Bone marrow (tissue), 2 donors: ENCODE data around the gene ASPSCR1.

Experiments
- DNase-seq, 2 donors: peaks; one replicate each; lab custom pipeline; 2025; lab: John Stamatoyannopoulos, UW

Gene ASPSCR1

DNA sequence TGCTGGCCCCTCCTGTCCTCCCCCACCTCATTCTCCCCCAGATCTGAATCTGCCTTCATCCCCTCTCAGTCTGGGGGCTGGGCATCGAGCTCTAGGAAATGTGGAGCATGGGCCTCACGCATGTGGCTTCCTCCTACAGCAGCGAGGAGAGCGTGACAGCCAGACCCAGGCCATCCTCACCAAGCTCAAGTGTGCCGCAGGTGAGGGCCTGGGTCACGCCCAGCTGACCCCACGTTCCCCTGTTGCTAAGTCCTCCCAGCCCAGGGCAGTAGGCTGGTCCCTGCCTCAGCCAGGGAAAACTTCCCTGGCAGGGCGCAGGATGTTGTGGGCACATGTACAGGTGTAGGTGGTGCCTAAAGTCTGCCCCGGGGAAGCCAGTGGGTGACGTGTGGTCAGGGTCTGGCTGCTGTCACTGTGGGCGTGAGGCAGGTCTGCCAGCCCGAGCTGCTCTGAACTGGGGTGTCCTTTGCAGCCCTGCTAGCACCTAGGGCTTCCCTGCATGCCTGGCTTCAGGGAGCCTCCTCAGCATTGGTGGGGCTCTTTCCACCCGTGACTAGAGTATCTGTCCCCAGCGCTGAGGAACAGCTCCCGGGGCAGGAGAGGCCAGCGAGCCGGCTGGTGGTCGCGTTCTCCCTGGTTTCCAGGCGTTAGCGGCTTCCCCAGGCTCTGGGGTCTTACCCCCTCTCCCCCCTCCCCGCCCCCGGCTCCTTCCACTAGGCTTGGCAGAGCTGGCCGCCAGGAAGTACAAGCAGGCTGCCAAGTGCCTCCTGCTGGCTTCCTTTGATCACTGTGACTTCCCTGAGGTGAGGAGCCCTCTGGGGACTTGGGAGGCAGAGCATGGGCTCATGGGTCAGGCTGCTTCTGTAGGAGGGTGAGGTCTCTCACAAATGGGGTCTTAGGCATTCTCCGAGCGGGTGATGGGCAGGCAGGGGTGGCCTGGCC, 77.9 kb downstream of the ASPSCR1 start:
- no peak for DNase-seq

- DNase-seq, result no peak
These were observed 78.7 kb downstream of the ASPSCR1 start for GRCh38 chr17:82055965-82056728.

DNA sequence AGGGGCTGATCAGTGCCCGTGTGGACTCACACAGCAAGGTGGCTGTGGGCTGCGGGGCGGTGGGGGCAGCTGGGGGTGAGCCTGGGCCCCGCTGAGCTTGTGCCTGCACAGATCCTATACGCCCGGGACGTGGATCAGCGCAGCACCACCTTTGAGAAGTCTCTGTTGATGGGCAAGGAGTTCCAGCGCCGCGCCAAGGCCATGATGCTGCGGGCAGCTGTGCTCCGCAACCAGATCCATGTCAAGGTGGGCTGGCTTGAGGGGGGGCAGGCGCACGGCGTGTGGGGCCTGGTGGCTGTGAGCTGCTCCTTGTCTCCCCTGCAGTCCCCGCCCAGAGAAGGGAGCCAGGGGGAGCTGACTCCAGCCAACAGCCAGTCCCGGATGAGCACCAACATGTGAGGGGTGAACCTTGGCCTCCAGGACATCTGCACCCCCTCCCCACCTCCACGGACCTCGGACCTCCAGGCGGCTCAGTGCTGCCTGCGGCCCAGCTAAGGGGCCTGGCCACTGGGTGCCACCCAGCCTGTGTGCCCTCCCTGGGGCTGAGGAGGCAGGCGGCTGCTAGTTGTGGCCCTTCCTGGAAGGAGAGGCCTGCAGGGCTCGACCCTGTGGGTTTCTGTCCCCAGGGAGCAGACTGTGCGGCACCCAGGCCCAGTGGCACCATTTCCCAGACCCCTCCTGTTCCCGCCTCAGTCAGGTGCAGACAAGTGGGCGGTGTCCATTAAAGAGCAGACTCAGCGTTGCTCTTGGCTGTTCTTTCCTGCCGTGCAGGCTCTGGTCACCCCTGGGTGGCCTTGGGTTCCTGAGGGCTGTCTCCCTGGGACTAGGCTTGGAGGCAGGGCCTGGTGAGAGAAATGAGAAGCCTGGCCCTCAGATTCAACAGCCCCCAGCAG, 79.5 kb downstream of the ASPSCR1 start:
- no peak for DNase-seq

DNA sequence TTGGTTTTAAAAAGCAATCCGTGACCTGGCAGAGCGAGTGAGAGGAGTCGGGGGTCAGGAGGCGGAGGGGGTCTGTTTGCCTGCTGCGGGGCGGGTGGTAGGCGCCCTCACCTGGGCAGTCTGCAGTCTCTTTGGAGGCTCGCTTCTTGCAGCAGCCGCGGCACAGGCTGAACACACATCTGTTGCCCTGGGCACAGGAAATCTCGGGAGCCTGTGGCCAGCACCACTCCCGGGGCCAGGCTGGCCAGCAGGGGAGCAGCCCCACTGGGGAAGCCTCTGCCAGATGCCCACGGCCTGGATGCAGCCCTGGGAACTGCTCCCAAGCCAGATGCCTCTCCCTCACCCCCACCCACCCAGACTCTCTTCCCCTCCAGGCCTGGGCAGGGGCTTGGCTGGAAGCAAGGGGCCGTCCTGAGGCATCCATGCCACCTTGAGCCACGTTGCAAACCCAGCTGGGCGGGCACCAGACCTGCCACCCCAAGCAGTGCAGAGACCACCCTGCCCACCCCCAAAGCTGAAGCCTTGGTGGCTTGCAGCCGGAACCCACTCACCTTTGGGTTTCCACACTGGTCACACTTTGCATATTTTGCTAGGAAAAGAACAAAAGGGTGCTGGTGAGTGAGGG, 80.9 kb downstream of the ASPSCR1 start:
- DNase-seq, result no peak

DNA sequence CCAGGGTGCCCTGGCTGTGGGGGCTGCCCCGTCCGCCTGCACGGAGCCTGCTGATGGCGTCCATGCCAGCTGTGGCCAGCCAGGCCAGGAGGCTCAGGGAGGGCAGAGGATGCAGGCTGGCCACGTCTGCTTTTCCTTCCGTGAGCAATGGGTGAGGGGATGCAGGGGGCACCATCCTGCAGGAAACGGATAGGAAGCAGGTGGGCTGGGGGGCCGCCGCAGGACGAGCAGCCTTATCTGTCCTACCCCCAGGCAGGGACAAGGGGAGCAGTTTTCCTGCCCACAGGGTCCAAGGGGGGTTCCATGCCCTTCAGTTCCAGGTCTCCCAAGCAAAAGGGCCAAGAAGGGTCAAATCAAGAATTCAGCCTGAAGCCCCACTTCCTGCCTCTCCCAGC, 81.4 kb downstream of the ASPSCR1 start:
- DNase-seq, result no peak

DNA sequence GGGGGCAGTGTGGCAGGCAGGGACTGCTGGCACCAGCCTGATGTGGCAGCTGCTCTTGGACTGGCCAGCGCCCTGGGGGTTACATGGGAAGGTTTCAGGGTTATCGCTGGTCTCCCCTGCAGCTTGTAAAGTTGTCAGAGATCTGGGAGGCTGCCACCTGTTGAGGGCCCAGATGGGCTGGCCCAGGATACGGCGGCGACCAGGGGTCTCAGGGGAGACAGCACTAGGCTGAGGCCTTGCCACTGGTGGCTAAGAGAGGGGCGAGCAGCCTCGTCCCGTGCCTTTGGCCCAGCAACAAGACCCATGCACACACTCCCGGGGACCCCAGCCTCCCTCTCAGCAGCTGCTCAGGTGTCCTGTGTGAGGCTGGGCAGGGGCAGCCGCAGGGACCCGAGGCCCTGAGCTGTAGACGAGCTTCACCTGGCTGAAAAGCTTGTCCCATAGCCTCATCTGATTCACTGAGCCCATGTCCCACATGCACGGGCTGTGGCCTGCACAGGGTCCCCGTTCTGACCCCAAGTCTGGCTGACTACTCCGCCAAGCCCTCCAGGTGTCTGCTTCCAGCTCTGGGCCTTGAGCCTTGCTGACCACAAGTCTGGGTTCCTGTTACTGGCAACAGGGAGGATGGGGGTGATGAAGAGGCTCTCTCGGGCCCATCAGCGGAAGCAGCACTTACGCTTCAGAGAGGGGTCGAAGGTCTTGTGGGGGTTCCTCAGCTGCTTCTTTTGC, 82.0 kb downstream of the ASPSCR1 start:
- no peak for DNase-seq

DNA sequence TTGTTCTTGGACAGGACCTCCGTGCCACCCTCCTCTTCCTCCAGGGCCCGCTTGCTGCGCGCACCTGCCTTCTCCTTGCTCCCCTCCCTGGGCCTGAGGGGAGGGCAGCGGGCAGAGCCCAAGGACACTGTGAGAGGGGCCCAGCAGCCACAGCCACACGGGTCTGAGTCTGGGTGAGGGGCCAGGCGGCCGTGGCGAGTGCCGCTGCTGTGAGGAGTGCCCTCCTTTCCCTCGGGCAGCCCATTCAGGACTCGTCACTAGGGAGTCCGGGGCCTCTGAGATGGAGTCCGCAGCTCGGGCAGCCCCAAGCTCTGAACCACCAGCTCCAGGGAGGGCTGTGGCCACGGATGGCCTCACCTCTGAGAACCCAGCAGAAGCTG, 82.6 kb downstream of the ASPSCR1 start:
- no peak for DNase-seq

- DNase-seq, result no peak
These were observed 83.2 kb downstream of the ASPSCR1 start for GRCh38 chr17:82060614-82061013.

DNA sequence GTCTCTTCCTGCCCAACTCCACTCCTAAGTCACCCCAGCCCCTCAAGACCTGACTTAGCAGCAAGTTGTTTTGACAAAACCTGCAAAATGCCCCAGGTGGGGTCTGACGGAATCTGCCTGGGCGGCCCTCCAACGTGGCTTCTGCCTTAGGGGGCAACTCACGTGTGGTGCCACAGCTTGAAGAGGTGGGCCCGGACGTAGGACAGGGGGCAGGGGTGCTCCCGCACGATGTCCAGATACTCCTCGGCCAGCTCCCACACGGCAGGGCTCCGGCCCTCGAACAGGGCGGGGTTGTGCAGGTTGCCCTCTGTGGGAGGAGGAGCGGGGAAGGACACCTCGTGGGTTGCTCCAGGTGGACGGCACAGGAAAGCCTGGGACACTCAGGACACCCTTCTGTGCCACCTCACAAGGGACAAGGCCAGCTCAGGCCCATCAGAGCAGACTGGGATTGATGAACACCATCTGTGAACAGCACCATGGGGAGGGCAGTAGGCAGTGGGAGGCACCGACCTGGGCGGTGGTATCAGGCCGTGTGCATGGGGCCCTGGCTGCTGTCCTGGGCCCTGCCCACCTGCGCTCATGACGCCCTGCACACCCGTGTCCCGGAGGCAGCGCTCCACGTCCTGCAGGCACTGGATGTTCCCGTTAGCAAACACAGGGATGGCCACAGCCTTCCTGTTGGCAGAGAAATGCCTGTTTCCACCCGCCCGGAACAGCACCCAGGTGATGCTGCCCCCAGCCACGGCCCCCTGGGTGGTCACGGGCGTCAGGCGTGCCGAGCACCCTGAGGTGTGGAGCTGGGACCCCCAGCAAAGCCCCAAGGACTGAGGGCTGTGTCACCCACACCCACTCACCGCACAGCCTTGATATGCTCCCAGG, 83.9 kb downstream of the ASPSCR1 start:
- no peak for DNase-seq

GRCh38 chr17:82062076-82062983, 84.9 kb downstream of the ASPSCR1 start:
- DNase-seq, result no peak

DNA sequence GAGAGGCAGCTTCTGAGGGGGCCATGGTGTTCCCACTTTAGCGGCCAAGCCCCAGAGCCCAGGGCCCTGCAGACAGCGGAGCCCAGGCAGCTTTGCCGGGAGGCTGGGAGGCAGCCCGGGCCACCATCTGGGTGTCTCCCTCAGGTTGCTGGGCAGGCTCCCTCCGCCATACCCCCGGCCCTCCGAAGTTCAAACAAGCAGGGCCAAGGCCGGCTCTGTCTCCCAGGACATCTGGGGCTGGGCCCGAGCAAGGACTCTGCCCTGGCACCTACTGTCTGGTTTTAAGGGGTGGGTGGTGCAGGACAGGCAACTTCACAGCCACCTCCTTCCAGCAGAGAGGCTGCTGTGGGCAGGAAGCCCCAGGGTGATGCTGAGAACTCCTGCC, 85.5 kb downstream of the ASPSCR1 start:
- DNase-seq, result no peak

DNA sequence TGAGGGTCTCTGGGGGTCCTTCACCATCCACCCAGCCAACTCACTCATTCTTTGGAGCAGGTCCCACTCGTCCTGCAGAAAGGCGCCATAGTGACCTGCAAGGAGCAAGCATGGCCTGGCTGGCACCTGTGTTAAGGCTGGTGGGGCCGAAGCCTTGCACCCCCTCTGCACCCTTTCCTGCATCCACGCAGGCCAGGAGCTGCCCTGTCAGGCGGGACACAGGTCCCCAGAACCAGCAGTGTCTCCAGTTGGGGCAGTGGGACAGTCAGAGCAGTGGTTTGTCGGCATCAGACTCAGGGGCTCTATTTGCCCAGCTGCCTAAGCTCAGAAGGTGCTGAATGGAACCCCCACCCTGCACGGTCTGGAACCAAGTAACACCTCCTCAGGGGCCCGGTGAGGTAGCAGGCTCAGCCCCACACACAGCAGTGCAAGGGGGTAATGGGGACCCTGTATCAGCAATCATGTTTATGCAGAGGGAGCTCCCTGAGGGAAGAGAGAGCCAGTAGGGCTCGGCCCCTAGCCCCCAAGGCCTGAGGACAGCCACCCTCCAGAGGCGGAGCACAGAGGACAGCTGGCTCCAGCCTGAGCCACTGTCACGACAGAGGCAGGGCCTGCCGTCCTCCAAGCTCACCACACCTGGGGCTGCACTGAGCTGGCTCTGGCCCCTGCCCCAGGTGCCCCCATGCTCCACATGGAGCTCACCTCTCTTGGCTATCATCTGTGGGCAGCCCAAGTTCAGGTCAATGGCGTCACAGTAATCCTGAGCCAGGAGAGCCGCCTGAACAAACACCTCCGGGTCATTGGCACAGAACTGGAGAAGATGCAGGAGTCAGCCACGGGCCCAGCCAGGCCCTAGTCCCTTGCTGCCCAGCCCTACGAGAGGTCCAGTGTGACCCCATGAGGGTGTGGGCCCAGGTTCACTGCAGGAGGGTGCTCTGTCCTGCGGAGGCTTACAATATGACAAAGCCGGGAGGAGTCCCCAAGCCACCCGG, 86.3 kb downstream of the ASPSCR1 start:
- DNase-seq, result no peak

DNA sequence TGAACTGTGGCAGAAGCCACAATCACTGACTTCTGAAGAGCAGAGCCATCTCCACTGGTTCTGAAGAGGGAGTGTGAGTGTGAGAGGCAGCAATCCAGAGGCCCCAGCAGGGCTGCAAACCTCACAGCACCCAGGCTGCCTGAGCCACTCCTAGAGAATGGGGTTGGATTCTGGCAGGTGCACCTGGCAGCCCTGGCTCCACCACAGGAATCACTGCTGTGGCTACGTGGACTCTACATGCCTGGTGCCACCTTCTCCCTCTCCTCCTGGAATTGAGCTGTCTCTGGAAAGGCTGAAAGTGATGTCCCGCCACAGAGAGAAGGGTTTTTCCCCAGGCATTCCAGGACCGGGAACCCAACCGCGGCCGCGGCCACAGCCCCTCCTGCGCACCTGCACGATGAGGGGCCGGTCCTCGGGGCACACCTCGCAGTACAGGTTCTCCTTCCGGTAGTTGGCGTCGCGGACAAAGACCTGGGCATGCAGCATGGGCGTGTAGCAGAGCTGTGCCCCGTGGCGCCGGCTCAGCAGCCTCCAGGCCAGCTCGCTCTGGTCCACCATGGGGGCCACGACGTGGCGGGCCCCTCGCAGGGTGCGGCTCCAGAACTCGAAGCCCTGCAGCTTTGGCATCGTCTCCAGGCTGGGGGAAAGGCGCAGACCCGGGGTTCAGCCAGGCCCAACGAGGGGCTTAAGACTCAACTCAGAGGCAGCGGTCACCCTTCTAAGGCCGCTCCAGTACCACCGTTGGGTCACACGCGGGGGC, 87.2 kb downstream of the ASPSCR1 start:
- DNase-seq, result no peak

- no peak for DNase-seq
These were observed 87.8 kb downstream of the ASPSCR1 start for GRCh38 chr17:82065193-82065637.

DNA sequence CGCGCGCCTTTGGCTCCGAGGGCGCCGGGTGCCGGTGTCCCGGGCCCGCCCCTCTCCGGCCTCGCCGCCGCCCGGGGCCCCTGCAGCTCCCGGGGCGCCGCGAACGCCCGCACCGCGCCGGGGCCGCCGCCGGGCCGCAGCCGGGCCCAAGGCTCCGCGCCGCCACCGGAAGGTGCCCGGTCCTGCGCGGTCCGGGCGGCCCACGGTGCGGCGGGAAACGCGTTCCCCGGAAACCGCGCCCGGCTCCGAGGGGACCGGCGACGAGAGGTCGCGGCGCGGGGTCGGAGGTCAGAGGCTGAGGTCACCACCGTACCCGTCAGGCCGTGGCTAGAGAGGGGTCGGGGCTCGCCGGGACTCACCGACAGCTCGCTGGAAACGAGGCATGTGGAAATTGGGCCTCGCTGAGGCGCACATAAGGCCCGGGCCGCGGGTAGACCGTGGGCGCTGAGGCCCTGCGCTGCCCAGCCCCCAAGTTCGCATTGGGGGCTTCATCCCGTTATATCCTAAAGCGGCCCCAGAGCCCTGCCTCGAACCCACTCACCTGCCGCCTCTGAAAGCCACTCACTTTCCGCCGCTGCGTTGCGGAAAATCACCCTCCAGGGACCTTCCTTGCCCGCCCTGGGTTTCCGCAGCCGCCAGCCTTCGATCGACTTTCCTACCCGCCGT, 88.3 kb downstream of the ASPSCR1 start, which contains the start of gene DUS1L:
DUS1L (minus strand) TSS at position 167 of the 666 bp plus-strand sequence. CDS start 745 bp downstream, outside the sequence.
- DNase-seq, result peak; percentile 6 to 44
